A172 (cell line): Measurements from ENCODE around the gene ANKRD10. TPM values are rescaled to one million over a fixed set of nuclear protein-coding genes. Genes with fewer than 3 reads are reported as not detected.

Source experiments
- DNase-seq: peaks from one replicate; pipeline ENCODE4 v3.0.0-alpha.2; 2015; ENCODE audit warnings: low spot score
- total RNA-seq: library from RNA; depleted of rRNA; stranded (reverse); fragments of >200 nt; shearing (Covaris generic); gene quantifications from 2 replicates; pipeline ENCODE4 v1.2.3, GENCODE V29; 2014

Gene ANKRD10
- total RNA-seq, 1 experiment from 2014 or later, result 575 TPM

GRCh38 chr13:110914331-110915056 is 375 bp downstream of the ANKRD10 start:
- DNase-seq, result no peak

GRCh38 chr13:110914081-110914330 is 863 bp downstream of the ANKRD10 start:
- no peak for DNase-seq

DNA sequence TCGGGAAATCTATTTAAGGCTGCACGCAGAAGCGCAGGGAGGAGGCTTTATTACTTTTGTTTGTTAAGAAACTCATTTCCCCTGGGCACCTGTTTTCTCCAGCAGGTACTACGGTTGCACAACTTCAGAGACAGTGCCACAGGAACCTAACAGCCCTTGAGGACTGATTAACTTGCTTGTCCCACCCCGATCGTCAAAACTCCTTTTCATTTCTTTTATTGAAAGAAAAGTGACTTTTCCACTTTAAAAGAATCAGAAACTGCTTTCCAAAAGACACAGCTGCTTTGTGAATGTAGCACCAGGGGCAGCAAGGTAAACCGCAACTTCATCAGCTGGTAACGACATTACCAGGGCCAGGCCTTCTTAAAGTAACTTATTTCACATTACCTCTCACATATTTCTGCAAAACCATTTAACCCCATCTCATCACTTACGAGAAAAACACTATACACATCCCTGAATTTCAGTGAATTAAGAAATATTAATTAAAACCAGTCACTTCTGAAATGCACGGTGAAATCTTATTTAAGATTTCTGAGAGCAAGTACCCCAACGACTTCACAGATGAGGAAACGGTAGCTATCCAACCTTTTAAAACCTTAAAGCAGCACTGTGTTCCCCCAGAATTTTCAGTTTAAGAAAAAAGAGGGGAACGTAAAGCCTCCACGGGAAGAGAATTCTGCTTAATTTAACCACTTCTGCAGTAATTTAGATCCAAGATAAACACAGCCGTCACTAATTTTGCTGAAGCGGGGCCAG is 1.4 kb downstream of the ANKRD10 start:
- peak; percentile 53 for DNase-seq

DNA sequence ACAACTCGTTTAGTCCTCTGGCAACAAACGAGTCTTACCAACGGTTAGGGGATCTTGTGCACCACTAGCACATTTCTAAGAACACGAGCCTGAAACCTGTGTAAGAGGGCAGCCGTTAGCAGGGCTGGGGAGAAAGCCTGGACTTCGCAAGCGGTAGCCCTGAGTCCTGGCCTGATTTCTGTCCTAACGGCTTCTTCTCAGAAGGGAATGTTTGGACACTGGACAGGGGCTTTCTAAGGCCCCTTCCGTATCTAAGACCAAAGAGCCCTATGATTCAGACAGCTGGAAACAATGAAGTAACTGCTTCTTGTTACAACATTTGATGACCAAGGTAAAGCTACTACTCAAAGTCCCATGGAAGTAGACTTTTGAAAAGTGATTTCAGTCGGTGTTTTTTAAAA is 2.2 kb downstream of the ANKRD10 start:
- DNase-seq, result peak; percentile 46

DNA sequence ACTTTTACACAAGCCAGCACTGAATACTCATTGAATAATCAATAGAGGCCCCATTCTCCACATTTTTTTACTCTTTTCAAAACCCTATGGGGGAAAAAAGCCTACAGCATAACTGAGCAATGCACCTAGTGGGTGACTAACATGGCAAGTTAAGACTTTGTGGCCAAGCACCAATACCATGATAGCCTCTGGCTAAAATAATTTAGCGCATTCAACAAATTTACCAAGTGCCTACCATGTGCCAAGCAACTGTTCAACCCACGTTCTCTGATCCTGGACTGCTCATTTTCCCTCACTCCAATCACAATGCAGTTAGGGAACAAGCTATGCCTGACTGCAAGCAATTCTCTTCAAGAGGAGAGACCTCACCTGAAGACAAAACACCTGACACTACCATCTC is 3.0 kb downstream of the ANKRD10 start:
- peak; percentile 56 for DNase-seq

DNA sequence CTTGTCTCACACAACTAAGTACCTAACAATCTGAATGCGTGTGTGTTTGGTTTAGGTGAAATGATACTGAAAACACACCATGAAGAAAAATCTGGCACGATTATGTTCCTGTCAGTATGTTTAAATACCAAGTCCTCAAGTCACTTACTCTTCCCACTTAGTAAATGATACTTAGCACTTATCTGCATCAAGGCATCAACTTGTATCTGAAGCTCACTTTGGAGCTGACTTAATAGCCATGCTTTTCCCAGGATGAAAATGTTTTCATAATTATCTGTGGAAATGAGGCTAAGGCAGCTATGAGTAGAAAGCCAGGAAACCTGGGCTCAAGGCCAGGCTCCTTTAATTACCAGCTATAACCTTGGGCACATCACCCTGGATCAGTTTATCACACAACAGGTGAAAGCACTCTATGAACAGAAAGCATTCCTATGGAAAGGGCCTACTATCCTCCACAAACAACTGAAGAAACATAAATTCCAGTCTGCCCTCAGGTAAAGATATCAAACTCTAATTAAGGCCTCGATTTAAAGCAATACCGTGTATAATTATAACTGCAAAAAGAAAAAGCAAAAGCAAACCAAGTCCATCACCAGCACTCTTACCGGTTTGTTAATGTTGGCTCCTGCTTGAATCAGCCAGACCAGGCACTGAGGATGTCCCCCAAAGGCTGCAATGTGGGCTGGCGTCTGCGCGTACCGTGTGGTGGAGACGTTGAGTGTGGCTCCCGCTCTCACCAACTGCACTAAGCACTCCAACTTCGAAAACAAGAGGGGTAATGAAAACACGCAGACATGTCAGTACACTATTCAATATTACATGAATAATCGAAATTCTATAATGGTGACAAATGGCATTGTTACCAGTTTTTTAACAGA is 4.6 kb downstream of the ANKRD10 start:
- peak; percentile 39 for DNase-seq

DNA sequence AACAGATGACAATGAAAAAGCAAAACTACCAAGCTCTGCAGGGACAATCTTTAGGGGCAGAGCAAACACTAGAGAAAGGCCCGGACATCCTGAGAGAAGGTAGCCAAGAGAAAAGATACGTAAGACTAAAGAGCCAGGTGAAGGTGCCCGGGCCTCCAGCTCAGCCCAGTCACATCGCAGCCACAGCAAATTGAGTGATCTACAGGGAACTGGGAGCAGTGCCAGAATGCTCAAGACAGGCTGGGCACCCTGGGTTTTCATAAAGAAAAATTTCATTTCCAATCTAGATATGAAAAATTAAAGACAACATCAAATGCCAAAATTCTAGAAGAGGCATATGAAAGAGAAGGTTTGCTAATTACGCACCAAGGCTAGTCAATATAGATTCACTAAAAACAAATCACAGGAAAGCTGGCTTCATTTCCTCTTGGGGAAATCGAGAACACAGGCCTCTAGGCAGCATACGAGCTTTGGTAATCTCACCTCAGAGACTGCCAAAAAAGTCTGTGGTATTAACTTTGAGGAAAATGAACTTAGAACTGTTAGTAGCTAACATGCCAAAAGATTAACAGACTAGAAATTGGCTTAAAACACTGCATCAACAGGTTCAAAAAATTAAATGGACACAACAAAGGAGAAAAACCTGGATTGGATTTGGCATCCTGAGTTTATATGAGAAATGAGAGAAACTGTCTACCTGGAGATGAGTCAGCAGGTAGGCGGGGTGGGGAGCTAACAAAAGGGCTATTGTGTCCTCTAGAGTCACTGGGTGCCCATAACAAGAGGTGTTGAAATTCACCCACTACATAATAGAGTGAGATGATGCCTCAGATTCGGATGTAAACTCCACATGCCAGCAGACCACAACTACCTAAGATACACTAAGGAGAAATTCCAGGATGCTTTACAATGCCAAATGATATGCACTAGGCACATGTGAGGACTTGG is 6.6 kb downstream of the ANKRD10 start:
- peak; percentile 94 for DNase-seq

- DNase-seq, result no peak
These were observed 7.6 kb downstream of the ANKRD10 start for GRCh38 chr13:110907301-110907700.

- DNase-seq, result no peak
These were observed 10.1 kb downstream of the ANKRD10 start for GRCh38 chr13:110904748-110905147.

DNA sequence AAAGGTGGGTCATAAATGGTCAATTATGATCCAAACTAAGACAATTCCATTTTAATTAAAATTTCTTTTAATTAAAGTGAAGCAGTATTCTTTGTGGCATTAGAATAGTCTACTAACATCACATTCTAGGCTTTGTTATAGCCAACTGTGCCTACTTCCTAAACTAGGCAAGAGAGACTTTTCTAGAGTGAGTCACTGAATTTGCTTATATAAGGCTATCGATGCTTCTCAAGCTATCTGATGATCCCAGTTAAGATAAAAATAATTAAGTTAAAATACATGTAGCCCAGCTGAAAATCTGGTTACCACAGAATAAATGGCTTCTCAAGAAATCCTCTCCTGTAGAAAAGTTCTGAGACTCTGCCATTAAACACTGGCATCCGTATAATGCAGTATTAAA is 12.5 kb downstream of the ANKRD10 start:
- no peak for DNase-seq

- DNase-seq, result no peak
These were observed 17.3 kb downstream of the ANKRD10 start for GRCh38 chr13:110897521-110897920.

GRCh38 chr13:110897014-110897413 is 17.9 kb downstream of the ANKRD10 start:
- DNase-seq, result no peak

DNA sequence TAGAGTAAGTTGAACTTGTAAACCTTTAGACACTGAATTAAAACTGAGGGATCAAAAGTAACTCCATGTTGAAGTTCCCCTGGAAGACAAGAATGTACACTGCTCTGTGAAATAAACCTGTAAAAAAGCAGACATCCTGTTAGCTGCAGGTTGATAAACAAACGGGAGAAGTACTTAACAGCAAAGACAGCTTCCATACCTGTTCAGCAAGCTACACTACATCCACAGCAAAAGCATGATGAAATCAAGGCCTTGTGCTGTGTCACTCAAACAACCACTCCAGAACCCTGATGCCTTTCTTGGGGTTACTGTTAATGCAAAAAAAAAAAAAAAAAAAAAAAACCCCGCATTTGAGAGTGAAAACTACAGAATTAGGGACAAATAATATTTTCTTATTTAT is 20.8 kb downstream of the ANKRD10 start:
- no peak for DNase-seq

DNA sequence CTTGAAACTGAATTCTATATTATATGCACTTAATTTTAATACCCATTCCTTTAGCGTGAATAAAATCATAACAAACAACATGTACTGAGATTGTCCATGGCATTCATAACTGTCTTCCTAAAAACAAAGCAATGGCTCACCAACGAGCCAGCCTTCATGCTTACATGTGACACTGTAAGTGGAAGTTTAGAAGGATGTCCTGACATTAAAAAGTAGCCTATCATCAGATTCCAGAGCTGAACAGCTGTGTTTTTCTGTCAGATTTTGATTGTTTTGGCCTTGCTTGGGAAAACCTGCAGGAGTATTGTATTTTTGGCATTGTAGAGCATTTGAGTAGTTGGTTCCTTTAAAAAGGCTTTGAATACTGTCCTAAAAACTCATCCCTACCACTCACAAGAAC is 21.3 kb downstream of the ANKRD10 start:
- no peak for DNase-seq

- DNase-seq, result no peak
These were observed 24.3 kb downstream of the ANKRD10 start for GRCh38 chr13:110890279-110891165.

DNA sequence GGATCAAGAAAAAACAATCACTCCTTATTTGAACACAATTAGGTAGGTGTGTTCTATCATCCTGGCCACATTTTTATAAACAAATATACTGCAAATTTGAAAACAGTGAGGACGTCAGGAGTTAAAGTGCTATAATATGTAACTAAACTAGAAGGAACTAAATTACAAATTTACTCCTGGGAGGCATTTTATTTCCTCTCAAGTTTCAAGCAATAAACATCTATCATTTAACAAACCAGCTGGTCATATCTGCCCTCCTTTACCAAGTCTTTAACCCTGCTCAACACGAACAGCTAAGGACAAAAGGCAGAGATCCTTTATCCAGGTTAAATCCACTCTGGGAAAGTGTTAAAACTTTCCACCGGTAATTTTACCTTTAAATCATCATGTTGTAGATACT is 26.5 kb downstream of the ANKRD10 start:
- no peak for DNase-seq

GRCh38 chr13:110887597-110888333 is 27.1 kb downstream of the ANKRD10 start:
- DNase-seq, result no peak

DNA sequence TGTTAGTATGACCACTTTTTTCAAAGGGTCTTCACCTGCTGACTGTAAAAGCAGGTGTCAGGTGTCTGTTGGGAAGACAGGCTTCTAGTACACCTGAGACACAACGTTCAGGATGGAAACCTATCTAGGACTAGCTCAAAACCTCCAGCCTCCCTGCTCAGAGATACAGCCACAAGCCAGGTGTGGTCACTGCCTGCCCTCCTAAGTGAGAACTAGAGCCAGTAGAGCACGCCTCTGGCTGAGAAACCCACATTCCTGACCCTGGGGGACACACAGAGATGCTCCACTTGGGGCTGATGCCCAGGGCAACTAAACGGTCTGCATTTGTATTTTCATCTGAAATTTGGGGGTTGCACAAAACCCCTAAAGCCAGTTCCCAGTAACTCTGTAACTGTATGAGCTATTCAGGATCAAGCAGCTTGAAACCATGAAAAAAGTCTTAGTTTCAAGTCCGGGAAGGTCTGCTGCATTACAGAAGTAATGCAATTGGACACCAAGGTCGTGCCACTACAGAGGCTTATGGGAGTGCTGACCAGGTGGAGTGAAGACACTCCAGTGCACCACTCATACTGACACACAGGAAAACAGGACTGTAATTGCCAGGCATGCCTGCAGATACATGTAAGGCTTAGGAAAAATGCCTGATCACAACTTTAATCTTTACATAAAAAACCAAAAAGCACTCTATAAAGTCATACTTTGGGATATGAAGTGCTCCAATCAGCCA is 27.8 kb downstream of the ANKRD10 start:
- DNase-seq, result peak; percentile 71
